Loucy (cell line): ENCODE measurements around the gene CHRM2.

Source experiments
- H2AFZ ChIP-seq: fragments of 200-600 bp; sonication (generic); 2 replicates; pipeline ENCODE4 v1.6.0; 2016; ENCODE audit warnings: antibody characterized with exemption, mild to moderate bottlenecking, low read length, moderate library complexity
- H3F3A ChIP-seq: fragments of 200-600 bp; 2 replicates; pipeline ENCODE4 v1.6.0; 2016; ENCODE audit warnings: antibody characterized with exemption, low read depth, mild to moderate bottlenecking
- H3K27me3 ChIP-seq: fragments of 200-600 bp; sonication (generic); 2 replicates; pipeline ENCODE4 v1.6.1; 2014; ENCODE audit warnings: low read length, mild to moderate bottlenecking; ENCODE audit not compliant: insufficient read depth, poor library complexity, severe bottlenecking
- H3K36me3 ChIP-seq: fragments of 200-600 bp; sonication (generic); 2 replicates; pipeline ENCODE4 v1.6.1; 2016; ENCODE audit warnings: low read length; ENCODE audit not compliant: insufficient read depth
- H3K4me1 ChIP-seq: fragments of 200-600 bp; sonication (generic); 2 replicates; pipeline ENCODE4 v1.5.1; 2014; ENCODE audit warnings: low read length, mild to moderate bottlenecking; ENCODE audit not compliant: insufficient read depth, poor library complexity, severe bottlenecking
- H3K4me2 ChIP-seq: fragments of 200-600 bp; sonication (generic); 2 replicates; pipeline ENCODE4 v1.6.0; 2014; ENCODE audit warnings: antibody characterized with exemption, low read length, low read depth, mild to moderate bottlenecking; ENCODE audit not compliant: poor library complexity, severe bottlenecking
- H3K4me3 ChIP-seq: fragments of 200-600 bp; sonication (generic); 2 replicates; pipeline ENCODE4 v1.5.1; 2014; ENCODE audit warnings: low read length, mild to moderate bottlenecking, mixed read lengths; ENCODE audit not compliant: poor library complexity, severe bottlenecking
- H3K79me2 ChIP-seq: fragments of 200-600 bp; sonication (generic); 2 replicates; pipeline ENCODE4 v1.6.1; 2014; ENCODE audit warnings: low read length; ENCODE audit not compliant: insufficient read depth
- H3K9ac ChIP-seq: fragments of 200-600 bp; sonication (generic); 2 replicates; pipeline ENCODE4 v1.6.0; 2014; ENCODE audit warnings: mild to moderate bottlenecking, low read depth, low read length, moderate library complexity; ENCODE audit not compliant: poor library complexity, severe bottlenecking
- H3K9me2 ChIP-seq: fragments of 200-600 bp; sonication (generic); replicated peaks from 2 replicates; pipeline ENCODE4 v1.6.1; 2016; ENCODE audit warnings: low read depth, low read length, mixed read lengths
- H3K9me3 ChIP-seq: fragments of 200-600 bp; sonication (generic); 2 replicates; pipeline ENCODE4 v1.6.1; 2014; ENCODE audit warnings: mild to moderate bottlenecking, antibody characterized with exemption, low read length, low read depth; ENCODE audit not compliant: insufficient read depth
- H4K20me1 ChIP-seq: fragments of 200-600 bp; sonication (generic); 2 replicates; pipeline ENCODE4 v1.6.0; 2014; ENCODE audit warnings: antibody characterized with exemption, low read length, mild to moderate bottlenecking; ENCODE audit not compliant: insufficient read depth, poor library complexity, severe bottlenecking
- EZH2phosphoT487 ChIP-seq: fragments of 200-600 bp; IDR thresholded peaks from 2 replicates; pipeline ENCODE4 v1.6.1; 2018; ENCODE audit warnings: antibody characterized with exemption, mild to moderate bottlenecking, moderate library complexity, borderline replicate concordance
- TF ChIP-seq, protein P1 (sequence below): fragments of 200-600 bp; sonication (generic); conservative IDR thresholded peaks from 2 replicates; pipeline ENCODE4 v1.5.1; 2014; ENCODE audit warnings: mild to moderate bottlenecking, antibody characterized with exemption, low read length

Gene CHRM2

DNA sequence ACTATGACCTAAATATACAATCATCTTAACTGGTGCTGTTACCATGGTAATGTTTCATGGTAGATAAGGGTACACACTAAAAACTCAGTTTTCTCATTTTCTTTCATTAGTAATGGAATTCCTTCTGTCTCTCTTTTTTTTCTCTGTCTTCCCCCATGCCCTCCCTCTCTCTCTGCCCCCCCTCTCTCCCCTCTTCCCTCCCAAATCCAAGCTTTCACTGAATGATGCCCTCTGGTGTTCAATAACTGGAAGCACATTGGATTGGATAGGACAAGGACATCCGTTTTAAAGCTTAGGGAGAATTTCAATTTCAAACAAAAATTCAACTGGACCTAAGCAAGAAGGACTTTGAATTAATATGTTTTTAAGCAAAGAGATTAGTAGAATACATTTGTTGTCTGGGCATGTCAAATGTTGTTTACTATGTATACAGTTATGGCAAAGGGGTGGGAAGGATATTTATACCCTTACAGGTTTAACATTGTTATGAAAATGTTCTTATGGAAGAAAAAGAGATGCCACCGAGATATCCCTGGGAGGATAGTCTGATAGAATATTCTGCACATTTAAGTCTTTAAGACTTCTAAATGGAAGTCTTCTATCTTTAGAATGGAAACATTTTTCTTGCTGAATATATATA lies 6.1 kb downstream of the CHRM2 start:
- Histone ChIP-seq H3K9ac (no peak overlapping the region), H4K20me1 (no peaks in the 10 kb centered on the region), H3K4me1 (no peaks in the 10 kb centered on the region), H3K4me3 (no peak overlapping the region), H3K36me3 (no peaks in the 10 kb centered on the region), H3K9me3 (no peaks in the 10 kb centered on the region), H3K9me2 (no peaks in the 10 kb centered on the region), H3K79me2 (no peaks in the 10 kb centered on the region), H3K27me3 (no peaks in the 10 kb centered on the region), H3K4me2 (no peak overlapping the region), H2AFZ (no peak overlapping the region), H3F3A (no peaks in the 10 kb centered on the region)
- TF ChIP-seq, protein P1, sequence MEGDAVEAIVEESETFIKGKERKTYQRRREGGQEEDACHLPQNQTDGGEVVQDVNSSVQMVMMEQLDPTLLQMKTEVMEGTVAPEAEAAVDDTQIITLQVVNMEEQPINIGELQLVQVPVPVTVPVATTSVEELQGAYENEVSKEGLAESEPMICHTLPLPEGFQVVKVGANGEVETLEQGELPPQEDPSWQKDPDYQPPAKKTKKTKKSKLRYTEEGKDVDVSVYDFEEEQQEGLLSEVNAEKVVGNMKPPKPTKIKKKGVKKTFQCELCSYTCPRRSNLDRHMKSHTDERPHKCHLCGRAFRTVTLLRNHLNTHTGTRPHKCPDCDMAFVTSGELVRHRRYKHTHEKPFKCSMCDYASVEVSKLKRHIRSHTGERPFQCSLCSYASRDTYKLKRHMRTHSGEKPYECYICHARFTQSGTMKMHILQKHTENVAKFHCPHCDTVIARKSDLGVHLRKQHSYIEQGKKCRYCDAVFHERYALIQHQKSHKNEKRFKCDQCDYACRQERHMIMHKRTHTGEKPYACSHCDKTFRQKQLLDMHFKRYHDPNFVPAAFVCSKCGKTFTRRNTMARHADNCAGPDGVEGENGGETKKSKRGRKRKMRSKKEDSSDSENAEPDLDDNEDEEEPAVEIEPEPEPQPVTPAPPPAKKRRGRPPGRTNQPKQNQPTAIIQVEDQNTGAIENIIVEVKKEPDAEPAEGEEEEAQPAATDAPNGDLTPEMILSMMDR: peak; percentile 56
- TF ChIP-seq EZH2phosphoT487: no peak

- no peak overlapping the region for H2AFZ ChIP-seq
- no peaks in the 10 kb centered on the region for H3K36me3 ChIP-seq
- no peak for TF ChIP-seq EZH2phosphoT487
- TF ChIP-seq, protein P1: no peak
- no peak overlapping the region for H3K9ac ChIP-seq
- H3K79me2 ChIP-seq: no peaks in the 10 kb centered on the region
- H3K27me3 ChIP-seq: no peaks in the 10 kb centered on the region
- H3K9me3 ChIP-seq: no peaks in the 10 kb centered on the region
- no peak overlapping the region for H3K4me2 ChIP-seq
- no peak overlapping the region for H3K4me3 ChIP-seq
- no peaks in the 10 kb centered on the region for H3K9me2 ChIP-seq
- no peaks in the 10 kb centered on the region for H3K4me1 ChIP-seq
- no peaks in the 10 kb centered on the region for H3F3A ChIP-seq
- no peaks in the 10 kb centered on the region for H4K20me1 ChIP-seq
Observed at GRCh38 chr7:136877509-136877908, 9.1 kb downstream of the CHRM2 start.

- H3K79me2 ChIP-seq: no peaks in the 10 kb centered on the region
Observed at GRCh38 chr7:136877990-136878389, 9.5 kb downstream of the CHRM2 start.

More at GRCh38 chr7:136877990-136878389, 9.5 kb downstream of the CHRM2 start:
- Histone ChIP-seq H3K4me2 (no peak overlapping the region), H3K4me3 (no peak overlapping the region), H3K36me3 (no peaks in the 10 kb centered on the region), H3F3A (no peaks in the 10 kb centered on the region), H4K20me1 (no peaks in the 10 kb centered on the region), H3K9me3 (no peaks in the 10 kb centered on the region), H3K9me2 (no peaks in the 10 kb centered on the region), H3K9ac (no peak overlapping the region), H2AFZ (no peak overlapping the region), H3K4me1 (no peaks in the 10 kb centered on the region), H3K27me3 (no peaks in the 10 kb centered on the region)
- TF ChIP-seq, protein P1: no peak
- no peak for TF ChIP-seq EZH2phosphoT487
